ENCODE data around the gene YWHAG. TPM values are rescaled to one million over a fixed set of nuclear protein-coding genes. Genes with fewer than 3 reads are reported as not detected.

Gene YWHAG
- total RNA-seq, 1 experiment from 2014 or later, result 192 TPM

- Mint-ChIP-seq H3K27me3 (ENCODE audit: low read depth) (peaks cover 65% of the 10 kb centered on the region), H3K4me3 (peak overlapping the region; percentile 83), H3K36me3 (no peaks in the 10 kb centered on the region; the same call in 1 of the 2 replicates), H3K27ac (no peak overlapping the region), H3K9me3 (no peaks in the 10 kb centered on the region), H3K4me1 (peaks cover 19% of the 10 kb centered on the region)
- peak; percentile 11 for ATAC-seq
- TF ChIP-seq PREB (CRISPR knock-in tag; IDR thresholded peaks at IDR 0.05; ENCODE audit: borderline replicate concordance) (no peak), ZSCAN18 (CRISPR knock-in tag; IDR thresholded peaks at IDR 0.05) (no peak), ZNF423 (CRISPR knock-in tag; IDR thresholded peaks at IDR 0.05) (0 out of 2 replicates have a peak, but pooled peaks have one; percentile 16), ELF4 (CRISPR knock-in tag; IDR thresholded peaks at IDR 0.05; ENCODE audit: low read depth) (no peak), IRF1 (CRISPR knock-in tag; IDR thresholded peaks at IDR 0.05) (no peak)
- ChIA-PET CTCF (interaction anchor here (0.6 to 5.5 kb wide), 12 partner anchors 9 to 213 kb away, joined by 4 to 35 read pairs (median 6); partner anchors contain the start of gene YWHAG), POLR2A (interaction anchor here (0.9 to 1.5 kb wide), 5 partner anchors 12 to 234 kb away, joined by 3 to 8 read pairs (median 4); partner anchors contain the start of genes HSPB1, MDH2 and STYXL1)
- DNase-seq (ENCODE audit: low spot score), result no peak
Observed at GRCh38 chr7:76281706-76282343, 77.0 kb downstream of the YWHAG start.

GRCh38 chr7:76281006-76281705 is 77.6 kb downstream of the YWHAG start:
- TF ChIP-seq E2F4 (CRISPR knock-in tag; IDR thresholded peaks at IDR 0.05; ENCODE audit: borderline replicate concordance, low read depth), result no peak
- no peak for TF ChIP-seq GABPB1 (CRISPR knock-in tag; IDR thresholded peaks at IDR 0.05)
- TF ChIP-seq FOXJ3 (CRISPR knock-in tag; IDR thresholded peaks at IDR 0.05; ENCODE audit: borderline replicate concordance), result no peak
- TF ChIP-seq NFE2L1 (CRISPR knock-in tag; IDR thresholded peaks at IDR 0.05), result no peak
- TF ChIP-seq SOX15 (CRISPR knock-in tag; IDR thresholded peaks at IDR 0.05), result no peak
- TF ChIP-seq TEAD4 (CRISPR knock-in tag; IDR thresholded peaks at IDR 0.05), result no peak
- no peak for TF ChIP-seq AR (CRISPR knock-in tag; IDR thresholded peaks at IDR 0.05)
- TF ChIP-seq ZNF138 (CRISPR knock-in tag; conservative IDR thresholded peaks at IDR 0.05), result no peak
- no peak for TF ChIP-seq NFATC4 (CRISPR knock-in tag; IDR thresholded peaks at IDR 0.05)
- TF ChIP-seq SMAD4 (CRISPR knock-in tag; IDR thresholded peaks at IDR 0.05), result no peak
- no peak for TF ChIP-seq ATF2 (CRISPR knock-in tag; IDR thresholded peaks at IDR 0.05; ENCODE audit: borderline replicate concordance, low read depth)
- no peak for TF ChIP-seq IRF2 (CRISPR knock-in tag; IDR thresholded peaks at IDR 0.05; ENCODE audit: borderline replicate concordance, low read depth)
- no peak for TF ChIP-seq GTF2I (CRISPR knock-in tag; conservative IDR thresholded peaks at IDR 0.05)
- no peak for TF ChIP-seq ZNF121 (CRISPR knock-in tag; IDR thresholded peaks at IDR 0.05)
- H3K27ac Mint-ChIP-seq, result no peak overlapping the region
- ATAC-seq (no peak), DNase-seq (ENCODE audit: low spot score) (no peak)
- H3K4me1 Mint-ChIP-seq, result peaks cover 19% of the 10 kb centered on the region
- H3K27me3 Mint-ChIP-seq (ENCODE audit: low read depth), result peaks cover 67% of the 10 kb centered on the region
- no peaks in the 10 kb centered on the region for H3K9me3 Mint-ChIP-seq
- peak overlapping the region; percentile 84 for H3K4me3 Mint-ChIP-seq
- CTCF ChIA-PET, result interaction anchor here (1.0 to 5.5 kb wide), 3 partner anchors 19 to 33 kb away, joined by 7 to 35 read pairs (median 34); no protein-coding TSS in a partner anchor
- POLR2A ChIA-PET, result interaction anchor here (0.5 to 1.5 kb wide), 2 partner anchors 34 to 37 kb away, joined by 3 to 8 read pairs; no protein-coding TSS in a partner anchor
- no peaks in the 10 kb centered on the region for H3K36me3 Mint-ChIP-seq
